GM10266 (cell line): Measurements from ENCODE around the gene CPNE8.

Source experiments
- DNase-seq: peaks from one replicate; pipeline ENCODE4 v3.0.0; 2012; ENCODE audit errors: extremely low spot score
- CTCF ChIP-seq: IDR thresholded peaks from 2 replicates; pipeline ENCODE4 v1.5.1; 2012; ENCODE audit warnings: mild to moderate bottlenecking, low read depth; ENCODE audit not compliant: control insufficient read depth, insufficient read depth; ENCODE audit errors: missing control alignments

The CPNE8 gene

DNA sequence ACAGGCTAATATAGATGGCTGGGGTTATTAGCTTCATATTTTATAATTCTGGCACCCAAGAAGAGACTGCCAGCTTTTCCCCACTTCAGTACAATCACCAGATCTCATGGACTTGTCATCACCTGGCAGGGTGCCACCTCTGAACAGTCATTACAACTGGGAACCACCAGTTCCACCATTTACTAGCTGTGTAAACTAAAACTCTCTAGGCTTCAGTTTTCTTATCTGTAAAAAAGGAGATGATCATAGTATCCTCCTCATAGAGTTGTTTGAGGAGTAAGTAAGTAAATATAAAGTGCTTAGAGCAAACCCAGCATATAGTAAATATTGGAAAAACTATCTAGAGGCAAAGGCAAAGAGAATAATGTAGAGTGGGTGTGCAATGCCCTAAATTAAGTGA is 19.3 kb downstream of the CPNE8 start:
- DNase-seq, result no peak
- TF ChIP-seq CTCF, result no peak

- no peak for TF ChIP-seq CTCF
Observed at GRCh38 chr12:38884666-38885065, 20.7 kb downstream of the CPNE8 start.

GRCh38 chr12:38883629-38884134 is 21.7 kb downstream of the CPNE8 start:
- no peak for DNase-seq
- no peak for TF ChIP-seq CTCF

More at GRCh38 chr12:38884666-38885065, 20.7 kb downstream of the CPNE8 start:
- no peak for DNase-seq

DNA sequence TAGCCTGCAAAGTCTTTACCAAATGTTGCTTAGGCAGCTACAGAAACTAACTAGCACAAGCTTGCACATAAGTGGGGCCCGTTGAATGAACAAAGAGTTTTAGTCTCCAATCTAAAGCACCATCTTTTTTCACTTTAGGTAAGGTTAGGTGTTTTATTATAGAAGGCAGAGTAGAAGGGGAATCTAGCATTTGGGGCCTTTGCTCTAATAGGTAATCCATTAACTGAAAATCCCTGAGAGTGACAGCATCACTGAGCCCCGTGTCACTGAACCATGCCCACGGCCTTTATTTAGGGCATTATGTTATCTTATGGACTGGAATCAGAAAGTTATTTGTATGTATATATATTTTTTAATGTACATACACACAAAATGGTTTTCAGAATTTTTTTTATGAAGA is 25.1 kb downstream of the CPNE8 start:
- no peak for DNase-seq
- TF ChIP-seq CTCF, result no peak

- no peak for DNase-seq
- TF ChIP-seq CTCF, result no peak
Observed at GRCh38 chr12:38878986-38879385, 26.4 kb downstream of the CPNE8 start.

- no peak for DNase-seq
- no peak for TF ChIP-seq CTCF
Observed at GRCh38 chr12:38878333-38878705, 27.1 kb downstream of the CPNE8 start.

GRCh38 chr12:38875586-38876228 is 29.7 kb downstream of the CPNE8 start:
- no peak for DNase-seq
- TF ChIP-seq CTCF, result no peak
